ENCODE measurements around the gene AFAP1. TPM values are rescaled to one million over a fixed set of nuclear protein-coding genes. Genes with fewer than 3 reads are reported as not detected.
"Not testable (repeated sequence)": the region's sequence is repeated elsewhere in the genome, so short reads cannot be mapped to it uniquely, and the experiment has no call there.

AFAP1 gene
- total RNA-seq, 1 donor from 2014 or later: 57.6 TPM

DNA sequence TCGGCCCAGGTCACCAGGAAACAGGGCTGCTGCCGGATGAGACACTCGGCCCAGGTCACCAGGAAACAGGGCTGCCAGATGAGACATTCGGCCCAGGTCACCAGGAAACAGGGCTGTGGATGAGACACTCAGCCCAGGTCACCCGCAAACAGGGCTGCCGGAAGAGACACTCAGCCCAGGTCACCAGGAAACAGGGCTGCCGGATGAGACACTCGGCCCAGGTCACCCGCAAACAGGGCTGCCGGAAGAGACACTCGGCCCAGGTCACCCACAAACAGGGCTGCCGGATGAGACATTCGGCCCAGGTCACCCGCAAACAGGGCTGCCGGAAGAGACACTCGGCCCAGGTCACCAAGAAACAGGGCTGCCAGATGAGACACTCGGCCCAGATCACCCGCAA is 21.5 kb downstream of the AFAP1 start:
- H3K36me3 Mint-ChIP-seq (ENCODE audit: low read depth); intact Hi-C loops (cut with micrococcal nuclease); H3K27me3 Mint-ChIP-seq (ENCODE audit: low read depth); H3K27ac Mint-ChIP-seq; H3K4me3 Mint-ChIP-seq (ENCODE audit: low read depth); H3K9me3 Mint-ChIP-seq; DNase-seq (ENCODE audit: low spot score): not testable (repeated sequence)
- H3K4me1 Mint-ChIP-seq (ENCODE audit: low read depth): peaks cover 14% of the 10 kb centered on the region

DNA sequence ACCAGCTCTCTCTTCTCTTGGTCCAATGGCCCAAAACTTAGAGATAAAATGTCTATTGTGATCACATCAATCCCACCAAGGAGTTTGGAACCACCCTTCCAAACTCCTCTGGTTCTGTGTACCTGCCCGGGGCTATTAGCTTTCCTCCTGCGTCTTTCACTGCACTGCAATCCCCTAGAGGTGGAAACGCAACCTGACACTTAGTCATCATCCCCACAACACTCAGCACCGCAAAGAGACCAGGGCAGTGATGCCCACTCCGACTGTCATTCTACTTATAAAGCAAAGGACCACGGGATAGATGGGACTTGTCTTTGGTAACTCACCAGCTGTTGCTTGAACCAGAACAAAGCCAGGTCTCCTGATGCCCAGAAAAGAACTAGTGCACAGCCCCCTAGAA is 22.0 kb downstream of the AFAP1 start:
- Mint-ChIP-seq H3K4me1 (ENCODE audit: low read depth) (peaks cover 14% of the 10 kb centered on the region), H3K27me3 (ENCODE audit: low read depth) (no peaks in the 10 kb centered on the region), H3K4me3 (ENCODE audit: low read depth) (no peak overlapping the region), H3K27ac (no peak overlapping the region), H3K9me3 (no peaks in the 10 kb centered on the region), H3K36me3 (ENCODE audit: low read depth) (no peaks in the 10 kb centered on the region)
- intact Hi-C loops (cut with micrococcal nuclease): no loop called here
- DNase-seq (ENCODE audit: low spot score): no peak

DNA sequence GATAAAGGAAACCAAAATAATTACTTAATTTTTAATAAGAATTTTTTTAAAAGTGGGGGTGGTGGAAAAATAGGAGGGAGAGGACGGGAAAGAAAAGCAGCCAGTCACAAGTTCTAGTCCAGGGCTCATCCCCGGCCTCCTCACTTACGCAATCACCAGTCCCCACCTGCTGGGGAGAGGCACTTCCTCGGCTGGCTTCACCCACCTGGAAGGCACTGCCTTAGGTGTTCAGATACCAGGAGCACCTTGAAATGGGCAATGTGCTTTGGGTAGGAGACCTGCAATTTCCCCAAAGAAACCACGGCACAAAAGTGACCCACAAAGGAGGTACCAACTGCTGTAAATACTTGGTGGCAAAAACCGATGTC is 23.8 kb downstream of the AFAP1 start:
- no peak overlapping the region for H3K27ac Mint-ChIP-seq
- no peaks in the 10 kb centered on the region for H3K36me3 Mint-ChIP-seq (ENCODE audit: low read depth)
- H3K9me3 Mint-ChIP-seq: no peaks in the 10 kb centered on the region
- DNase-seq (ENCODE audit: low spot score): no peak
- no peak overlapping the region for H3K4me3 Mint-ChIP-seq (ENCODE audit: low read depth)
- H3K27me3 Mint-ChIP-seq (ENCODE audit: low read depth): no peaks in the 10 kb centered on the region
- intact Hi-C loops (cut with micrococcal nuclease): no loop called here
- peaks cover 14% of the 10 kb centered on the region for H3K4me1 Mint-ChIP-seq (ENCODE audit: low read depth)

DNA sequence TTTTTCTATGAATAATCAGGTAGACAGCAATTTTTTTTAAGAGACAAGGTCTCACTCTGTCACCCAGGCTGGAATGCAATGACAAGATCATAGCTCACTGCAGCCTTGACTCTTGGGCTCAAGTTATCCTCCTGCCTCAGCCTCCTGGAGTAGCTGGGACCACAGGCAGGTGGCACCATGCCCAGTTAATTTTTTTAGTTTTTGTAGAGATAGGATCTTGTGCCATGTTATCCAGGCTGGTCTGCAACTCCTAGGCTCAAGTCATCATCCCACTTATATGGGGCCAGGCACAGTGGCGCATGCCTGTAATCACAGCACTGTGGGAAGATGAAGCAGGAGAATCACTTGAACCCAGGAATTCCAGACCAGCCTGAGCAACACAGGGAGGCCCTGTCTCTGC is 26.8 kb downstream of the AFAP1 start:
- DNase-seq (ENCODE audit: low spot score): no peak
- no peak overlapping the region for H3K27ac Mint-ChIP-seq
- H3K4me1 Mint-ChIP-seq (ENCODE audit: low read depth): peaks cover 33% of the 10 kb centered on the region
- H3K9me3 Mint-ChIP-seq: no peaks in the 10 kb centered on the region
- no peaks in the 10 kb centered on the region for H3K36me3 Mint-ChIP-seq (ENCODE audit: low read depth)
- H3K4me3 Mint-ChIP-seq (ENCODE audit: low read depth): no peak overlapping the region
- H3K27me3 Mint-ChIP-seq (ENCODE audit: low read depth): no peaks in the 10 kb centered on the region
- intact Hi-C loops (cut with micrococcal nuclease): no loop called here

DNA sequence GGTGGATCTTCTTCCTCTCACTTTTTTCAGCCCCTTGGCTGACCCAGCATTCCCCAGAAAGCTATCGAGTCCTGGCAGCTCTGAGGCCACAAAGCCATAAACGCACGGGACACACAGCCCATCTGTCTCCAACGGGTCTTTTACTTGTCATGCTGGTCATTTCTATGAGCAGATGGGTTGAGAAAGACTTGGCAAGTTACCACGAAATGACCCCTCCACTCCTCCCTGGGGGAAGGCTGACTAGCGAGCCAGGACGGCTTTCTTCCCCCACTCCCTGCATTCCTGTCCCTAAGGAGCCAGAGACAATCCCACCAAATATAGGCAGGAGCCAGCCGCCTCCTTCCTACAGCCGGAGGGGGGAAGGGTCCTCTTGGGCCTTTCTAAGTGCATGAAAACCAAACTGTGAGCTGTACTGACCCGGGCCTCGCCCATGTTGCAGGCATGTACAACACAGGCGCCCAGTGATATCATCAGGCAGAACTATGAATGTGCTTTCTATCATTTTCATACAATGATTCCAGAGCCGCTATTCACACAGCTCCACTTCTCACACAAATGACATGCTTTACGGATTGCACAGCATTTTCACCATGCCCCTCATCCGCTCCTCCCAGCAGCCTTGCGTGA is 28.6 kb downstream of the AFAP1 start:
- H3K27me3 Mint-ChIP-seq (ENCODE audit: low read depth): no peaks in the 10 kb centered on the region
- no peaks in the 10 kb centered on the region for H3K36me3 Mint-ChIP-seq (ENCODE audit: low read depth)
- no peak for DNase-seq (ENCODE audit: low spot score)
- no peak overlapping the region for H3K27ac Mint-ChIP-seq
- peaks cover 31% of the 10 kb centered on the region for H3K4me1 Mint-ChIP-seq (ENCODE audit: low read depth)
- no peak overlapping the region for H3K4me3 Mint-ChIP-seq (ENCODE audit: low read depth)
- intact Hi-C loops (cut with micrococcal nuclease): no loop called here
- no peaks in the 10 kb centered on the region for H3K9me3 Mint-ChIP-seq

DNA sequence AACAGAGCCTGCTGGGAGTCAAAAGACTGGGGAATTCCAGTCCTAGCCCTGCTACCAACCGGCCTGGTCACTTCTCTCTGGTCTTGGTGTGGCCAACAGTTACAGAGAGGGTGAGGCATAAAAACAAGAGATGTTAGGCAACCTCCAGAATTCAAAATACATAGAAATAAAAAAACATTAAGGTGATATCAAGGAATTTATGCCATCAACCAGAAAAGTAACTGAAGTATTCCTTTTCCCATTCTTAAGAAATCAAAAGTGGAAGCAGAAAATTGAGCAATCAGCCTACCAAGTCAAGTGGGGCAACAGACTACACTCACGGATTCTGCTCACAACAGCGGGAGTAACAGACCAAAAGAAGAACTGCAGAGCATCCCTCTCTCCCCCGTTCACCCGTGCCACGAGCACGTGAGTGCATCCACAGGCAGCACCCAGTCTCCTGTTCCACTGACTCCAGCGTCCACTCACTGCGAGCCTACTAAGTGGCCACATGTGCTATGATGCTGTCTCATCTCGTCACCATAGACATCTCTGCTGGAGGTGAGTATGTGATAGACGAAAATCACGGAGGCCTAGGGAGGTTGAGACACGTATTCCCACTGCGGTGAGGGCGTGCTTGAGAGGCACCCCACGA is 29.3 kb downstream of the AFAP1 start:
- Mint-ChIP-seq H3K4me3 (ENCODE audit: low read depth) (no peak overlapping the region), H3K36me3 (ENCODE audit: low read depth) (peaks cover 3% of the 10 kb centered on the region), H3K9me3 (no peaks in the 10 kb centered on the region), H3K4me1 (ENCODE audit: low read depth) (peaks cover 28% of the 10 kb centered on the region), H3K27me3 (ENCODE audit: low read depth) (no peaks in the 10 kb centered on the region), H3K27ac (no peak overlapping the region)
- no peak for DNase-seq (ENCODE audit: low spot score)
- intact Hi-C loops (cut with micrococcal nuclease): no loop called here

DNA sequence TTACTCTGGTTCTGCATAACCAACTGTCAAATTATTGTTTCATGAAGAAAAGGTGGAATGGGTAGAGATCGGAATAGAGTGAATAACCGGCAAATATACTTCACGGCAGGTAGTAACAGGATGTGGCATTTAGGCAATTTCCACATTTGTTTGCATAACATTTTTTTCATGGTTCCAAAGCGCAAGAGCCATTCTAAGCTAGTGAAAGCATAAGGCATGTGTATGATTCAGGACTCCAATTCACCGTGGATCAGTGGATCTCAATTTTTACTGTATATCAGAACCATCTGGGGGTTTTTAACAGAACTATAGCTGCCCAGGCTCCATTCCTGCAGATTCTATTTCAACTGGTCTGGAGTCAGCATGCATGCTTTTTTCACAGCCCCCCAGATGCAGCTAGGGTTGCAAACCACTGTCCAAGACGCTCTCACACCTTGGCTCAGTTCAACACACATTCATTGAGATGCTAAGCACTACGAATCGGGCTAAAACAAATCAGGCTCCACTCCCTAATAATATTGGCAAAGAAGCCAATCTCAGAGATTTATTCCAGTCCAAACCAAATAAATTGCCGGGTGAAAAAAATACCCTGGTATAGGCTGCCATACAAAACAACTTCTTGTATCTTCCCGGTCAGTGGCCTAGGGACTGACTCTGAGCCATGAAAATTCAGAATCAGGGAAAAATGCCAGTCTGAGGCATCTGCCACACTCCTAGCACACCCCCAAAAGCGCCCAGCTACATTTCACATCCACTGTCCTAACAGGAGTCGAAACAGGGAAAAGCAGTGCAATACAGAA is 30.0 kb downstream of the AFAP1 start:
- intact Hi-C loops (cut with micrococcal nuclease): no loop called here
- H3K36me3 Mint-ChIP-seq (ENCODE audit: low read depth): peaks cover 3% of the 10 kb centered on the region
- DNase-seq (ENCODE audit: low spot score): no peak
- H3K27ac Mint-ChIP-seq: no peak overlapping the region
- H3K4me3 Mint-ChIP-seq (ENCODE audit: low read depth): no peak overlapping the region
- H3K27me3 Mint-ChIP-seq (ENCODE audit: low read depth): no peaks in the 10 kb centered on the region
- H3K4me1 Mint-ChIP-seq (ENCODE audit: low read depth): peaks cover 24% of the 10 kb centered on the region
- no peaks in the 10 kb centered on the region for H3K9me3 Mint-ChIP-seq

DNA sequence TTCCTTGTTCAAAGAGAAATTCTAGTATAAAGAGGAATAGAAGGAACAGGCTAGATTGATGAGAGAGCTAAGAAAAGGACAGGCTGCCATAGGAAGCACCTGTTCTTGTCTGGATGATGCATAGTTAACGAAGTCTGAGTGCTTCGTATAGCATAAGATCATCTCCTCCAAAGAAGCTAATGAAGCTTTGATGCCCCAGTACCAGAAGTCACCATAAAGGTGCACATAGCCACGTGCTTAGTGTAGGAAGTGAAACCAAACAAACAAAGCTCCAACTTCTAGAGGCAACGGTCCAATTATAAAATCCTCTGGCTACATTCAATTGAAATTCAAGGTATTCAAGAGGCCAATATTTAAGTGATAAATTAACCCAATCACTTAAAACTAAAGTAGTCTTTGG is 31.0 kb downstream of the AFAP1 start:
- H3K36me3 Mint-ChIP-seq (ENCODE audit: low read depth): peaks cover 3% of the 10 kb centered on the region
- peaks cover 24% of the 10 kb centered on the region for H3K4me1 Mint-ChIP-seq (ENCODE audit: low read depth)
- no peak for DNase-seq (ENCODE audit: low spot score)
- no peak overlapping the region for H3K4me3 Mint-ChIP-seq (ENCODE audit: low read depth)
- H3K9me3 Mint-ChIP-seq: no peaks in the 10 kb centered on the region
- intact Hi-C loops (cut with micrococcal nuclease): no loop called here
- H3K27ac Mint-ChIP-seq: no peak overlapping the region
- no peaks in the 10 kb centered on the region for H3K27me3 Mint-ChIP-seq (ENCODE audit: low read depth)

DNA sequence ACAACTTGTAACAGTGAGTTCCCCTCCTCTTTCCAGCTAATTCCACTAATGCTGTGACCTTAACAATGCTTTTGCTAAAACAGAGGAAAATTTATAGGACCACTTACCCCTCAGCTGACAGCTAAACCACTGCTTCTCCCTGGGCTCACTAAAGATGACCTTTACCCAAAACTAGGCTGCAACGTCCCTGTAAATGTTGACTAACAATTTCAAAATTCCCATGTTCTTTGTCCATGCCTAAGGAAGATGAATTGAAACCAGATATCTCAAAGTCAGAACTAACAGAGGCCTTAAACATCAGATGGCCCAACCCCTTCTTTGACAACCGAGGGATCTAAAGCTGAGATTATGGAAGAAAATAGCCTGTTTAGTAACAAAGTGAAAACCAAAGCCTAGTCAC is 32.5 kb downstream of the AFAP1 start:
- no peak for DNase-seq (ENCODE audit: low spot score)
- Mint-ChIP-seq H3K36me3 (ENCODE audit: low read depth) (peaks cover 3% of the 10 kb centered on the region), H3K4me3 (ENCODE audit: low read depth) (no peak overlapping the region), H3K27me3 (ENCODE audit: low read depth) (no peaks in the 10 kb centered on the region), H3K27ac (no peak overlapping the region), H3K9me3 (no peaks in the 10 kb centered on the region), H3K4me1 (ENCODE audit: low read depth) (peaks cover 33% of the 10 kb centered on the region)
- intact Hi-C loops (cut with micrococcal nuclease): no loop called here

DNA sequence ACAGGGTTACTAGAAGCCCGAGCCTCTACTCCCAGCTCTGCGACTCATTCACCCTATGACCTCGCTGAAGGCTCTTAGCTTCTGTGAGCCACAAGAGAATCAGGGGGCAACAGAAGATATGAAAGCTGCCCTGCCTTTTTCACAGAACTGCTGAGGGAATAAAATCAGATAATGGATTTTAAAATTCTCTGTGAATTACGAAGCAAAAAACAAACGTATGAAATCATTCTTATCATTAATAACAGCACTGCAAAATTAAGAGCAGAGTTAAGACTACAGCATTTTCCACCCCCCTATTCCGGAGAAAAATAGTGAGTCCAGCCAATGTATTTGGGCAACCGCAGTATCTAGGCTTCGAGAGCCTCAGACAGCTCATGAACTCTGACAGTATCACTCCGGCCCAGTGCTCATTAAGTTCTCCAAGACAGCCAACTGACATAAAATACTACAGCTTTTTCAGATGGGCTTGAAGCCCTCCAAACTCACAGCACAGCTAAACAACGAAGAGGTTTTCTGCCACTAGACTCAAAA is 33.4 kb downstream of the AFAP1 start:
- H3K4me1 Mint-ChIP-seq (ENCODE audit: low read depth): peaks cover 34% of the 10 kb centered on the region
- H3K4me3 Mint-ChIP-seq (ENCODE audit: low read depth): no peak overlapping the region
- H3K27ac Mint-ChIP-seq: no peak overlapping the region
- no peak for DNase-seq (ENCODE audit: low spot score)
- peaks cover 3% of the 10 kb centered on the region for H3K36me3 Mint-ChIP-seq (ENCODE audit: low read depth)
- no peaks in the 10 kb centered on the region for H3K9me3 Mint-ChIP-seq
- intact Hi-C loops (cut with micrococcal nuclease): no loop called here
- no peaks in the 10 kb centered on the region for H3K27me3 Mint-ChIP-seq (ENCODE audit: low read depth)

DNA sequence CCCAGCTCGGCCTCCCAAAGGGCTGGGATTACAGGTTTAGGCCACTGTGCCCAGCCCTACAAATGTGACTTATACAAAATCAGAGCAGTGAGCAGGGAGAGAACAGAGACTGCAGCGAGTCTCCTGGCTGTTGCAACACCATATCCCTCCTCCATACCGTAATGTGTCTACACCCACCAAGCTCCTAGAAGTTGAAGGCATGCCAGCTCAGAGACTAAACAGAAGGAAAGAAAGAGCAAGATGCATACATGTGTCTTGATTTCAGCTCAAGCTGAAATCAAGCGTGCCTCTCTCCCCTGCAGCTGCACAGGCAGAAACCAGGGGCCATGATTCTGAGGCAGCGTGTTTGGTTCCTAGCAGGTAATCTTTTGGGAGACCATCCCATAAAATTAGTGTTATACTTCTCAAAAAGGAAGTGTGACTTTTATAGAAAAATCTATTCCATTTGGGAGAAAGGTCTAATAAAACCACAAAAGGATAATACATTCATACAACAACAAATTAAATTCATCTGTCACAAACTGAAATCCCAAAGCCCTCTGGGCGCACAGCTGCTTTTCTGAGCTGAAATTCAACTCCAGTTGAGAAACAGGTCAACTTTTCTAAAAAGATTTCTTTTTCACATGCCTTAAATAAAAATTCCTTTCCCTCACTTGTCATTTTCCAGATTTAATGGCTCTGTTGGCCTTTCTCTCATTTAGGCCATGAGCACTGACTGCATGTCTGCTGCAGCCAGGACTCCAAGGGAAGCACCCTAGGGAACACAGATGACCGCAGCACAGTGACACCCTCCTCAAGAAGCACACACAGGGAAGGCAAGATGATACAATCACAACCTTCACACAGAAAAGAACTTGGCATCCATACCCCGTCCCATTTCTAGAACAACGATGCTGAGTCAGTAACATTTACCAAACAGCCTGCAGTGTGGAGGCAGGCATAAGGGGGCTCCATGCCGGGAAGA is 34.4 kb downstream of the AFAP1 start:
- Mint-ChIP-seq H3K9me3 (no peaks in the 10 kb centered on the region), H3K4me3 (ENCODE audit: low read depth) (no peak overlapping the region), H3K27ac (no peak overlapping the region), H3K27me3 (ENCODE audit: low read depth) (no peaks in the 10 kb centered on the region), H3K36me3 (ENCODE audit: low read depth) (peaks cover 3% of the 10 kb centered on the region), H3K4me1 (ENCODE audit: low read depth) (peaks cover 35% of the 10 kb centered on the region)
- DNase-seq (ENCODE audit: low spot score): no peak
- intact Hi-C loops (cut with micrococcal nuclease): no loop called here

DNA sequence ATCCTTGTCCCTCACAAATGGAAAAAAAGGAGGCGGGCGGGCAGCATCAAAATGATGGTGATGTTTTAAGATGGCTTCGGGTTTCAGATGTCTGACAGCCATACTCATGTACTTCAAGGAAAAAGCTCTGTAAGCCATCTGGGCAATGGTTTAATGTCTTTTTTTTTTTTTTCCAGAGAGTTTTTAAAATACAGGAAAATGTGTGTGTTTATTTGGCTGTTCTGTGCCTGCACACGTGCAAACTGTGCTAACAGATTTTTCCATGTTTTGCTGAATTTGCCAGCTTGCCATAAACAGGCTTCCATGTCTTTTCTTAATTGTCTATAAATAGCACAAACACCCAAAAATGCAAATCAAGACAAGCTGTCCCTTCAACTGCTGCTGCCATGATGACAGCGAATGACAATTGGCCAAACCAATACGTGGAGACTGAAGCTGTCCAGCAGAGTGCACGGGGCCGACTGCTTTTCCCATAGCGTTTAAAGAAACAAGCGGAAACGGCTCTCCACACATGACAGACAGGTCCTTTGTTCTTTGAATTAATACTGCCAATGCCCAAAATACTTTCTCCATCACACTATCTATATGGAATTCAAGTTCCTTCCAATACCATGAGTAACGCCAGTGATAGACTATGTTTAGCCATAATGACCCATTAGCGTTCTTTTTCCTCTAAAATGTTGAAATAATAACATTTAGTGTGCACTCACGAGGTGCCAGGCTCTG is 35.7 kb downstream of the AFAP1 start:
- Mint-ChIP-seq H3K27ac (no peak overlapping the region), H3K36me3 (ENCODE audit: low read depth) (peaks cover 3% of the 10 kb centered on the region), H3K4me3 (ENCODE audit: low read depth) (no peak overlapping the region), H3K9me3 (no peaks in the 10 kb centered on the region), H3K4me1 (ENCODE audit: low read depth) (peaks cover 25% of the 10 kb centered on the region), H3K27me3 (ENCODE audit: low read depth) (no peaks in the 10 kb centered on the region)
- no peak for DNase-seq (ENCODE audit: low spot score)
- intact Hi-C loops (cut with micrococcal nuclease): no loop called here

All from activated T-helper 2 cell treated with anti-CD3 and anti-CD28 coated beads, Interferon-gamma antibody, Interleukin-2, Interleukin-4, amounts not matched to agents 10 μg/mL and 5 μg/mL and 100 μg/mL, durations not matched to agents 14 hours and 24 hours and 36 hours (primary cell).